Astrocyte (in vitro differentiated cells and primary cell): ENCODE data around the gene PLIN5.

ENCODE experiments used
- CTCF ChIP-seq: IDR thresholded peaks from 2 replicates; pipeline ENCODE4 v1.5.1; 2011; ENCODE audit warnings: low read depth, mild to moderate bottlenecking, inconsistent platforms, low read length, moderate library complexity; ENCODE audit not compliant: insufficient read depth
- EZH2 ChIP-seq: IDR thresholded peaks from 2 replicates; pipeline ENCODE4 v1.6.1; 2012; ENCODE audit warnings: mild to moderate bottlenecking, low read length, inconsistent platforms; ENCODE audit not compliant: insufficient read depth

- TF ChIP-seq EZH2: no peak
- no peak for TF ChIP-seq CTCF
Measured at GRCh38 chr19:4553092-4553695, 18.2 kb upstream of the PLIN5 start.
